DOHH2 (cell line): ENCODE data around the gene HSD3B1.

ENCODE experiments used
- H3F3A ChIP-seq: fragments of 200-600 bp; sonication (generic), shearing (Covaris generic); 2 replicates; pipeline ENCODE4 v1.6.0; 2016; ENCODE audit warnings: antibody characterized with exemption, mild to moderate bottlenecking; ENCODE audit not compliant: control insufficient read depth, insufficient read depth
- H3K27ac ChIP-seq: fragments of 200-600 bp; sonication (generic); 2 replicates; pipeline ENCODE4 v1.5.1; 2014; ENCODE audit warnings: low read depth, mild to moderate bottlenecking, low read length, moderate library complexity
- H3K27me3 ChIP-seq: fragments of 200-600 bp; sonication (generic); 2 replicates; pipeline ENCODE4 v1.6.1; 2014; ENCODE audit warnings: mild to moderate bottlenecking, low read length, mixed read lengths; ENCODE audit not compliant: control insufficient read depth
- H3K36me3 ChIP-seq: fragments of 200-600 bp; sonication (generic); 2 replicates; pipeline ENCODE4 v1.6.1; 2014; ENCODE audit warnings: mild to moderate bottlenecking, low read length, moderate library complexity, mixed read lengths; ENCODE audit not compliant: control insufficient read depth
- H3K4me1 ChIP-seq: fragments of 200-600 bp; sonication (generic); 2 replicates; pipeline ENCODE4 v1.6.1; 2014; ENCODE audit warnings: mild to moderate bottlenecking, low read length, mixed read lengths; ENCODE audit not compliant: control insufficient read depth
- H3K4me2 ChIP-seq: fragments of 200-600 bp; sonication (generic); 2 replicates; pipeline ENCODE4 v1.6.0; 2014; ENCODE audit warnings: mild to moderate bottlenecking, low read length, moderate library complexity
- H3K4me3 ChIP-seq: fragments of 200-600 bp; sonication (generic); 2 replicates; pipeline ENCODE4 v1.5.1; 2014; ENCODE audit warnings: mild to moderate bottlenecking, low read length, mixed read lengths
- H3K79me2 ChIP-seq: fragments of 200-600 bp; sonication (generic); 2 replicates; pipeline ENCODE4 v1.6.1; 2014; ENCODE audit warnings: mild to moderate bottlenecking, low read length, mixed read lengths; ENCODE audit not compliant: control insufficient read depth
- H3K9me2 ChIP-seq: fragments of 200-600 bp; sonication (generic); replicated peaks from 2 replicates; pipeline ENCODE4 v1.6.1; 2014; ENCODE audit warnings: mild to moderate bottlenecking, low read length, mixed read lengths; ENCODE audit not compliant: control insufficient read depth
- H3K9me3 ChIP-seq: fragments of 200-600 bp; sonication (generic); 2 replicates; pipeline ENCODE4 v1.6.1; 2014; ENCODE audit warnings: antibody characterized with exemption, low read length, mixed read lengths; ENCODE audit not compliant: control insufficient read depth, insufficient read depth
- H4K20me1 ChIP-seq: fragments of 200-600 bp; sonication (generic); 2 replicates; pipeline ENCODE4 v1.6.0; 2014; ENCODE audit warnings: low read depth, mild to moderate bottlenecking, antibody characterized with exemption, low read length, moderate library complexity; ENCODE audit not compliant: control insufficient read depth, insufficient read depth
- CTCF ChIP-seq: fragments of 200-600 bp; sonication (generic); IDR thresholded peaks from one replicate; pipeline ENCODE4 v1.5.1; 2014; ENCODE audit warnings: antibody characterized with exemption, mild to moderate bottlenecking, low read depth, low read length; ENCODE audit not compliant: poor library complexity, severe bottlenecking
- EZH2phosphoT487 ChIP-seq: fragments of 200-600 bp; sonication (generic); IDR thresholded peaks from 2 replicates; pipeline ENCODE4 v1.6.1; 2017; ENCODE audit warnings: borderline replicate concordance, mild to moderate bottlenecking, antibody characterized with exemption, low read length, moderate library complexity, mixed read lengths

Gene HSD3B1

GRCh38 chr1:119535381-119535780 lies 28.4 kb downstream of the HSD3B1 start:
- H4K20me1 ChIP-seq = no peaks in the 10 kb centered on the region
- H3K79me2 ChIP-seq = no peaks in the 10 kb centered on the region
- TF ChIP-seq CTCF (no peak), EZH2phosphoT487 (no peak)
- no peaks in the 10 kb centered on the region for H3F3A ChIP-seq
- H3K9me3 ChIP-seq = no peaks in the 10 kb centered on the region; the same call in 1 of the 2 replicates
- no peaks in the 10 kb centered on the region for H3K36me3 ChIP-seq
- no peak overlapping the region for H3K27ac ChIP-seq
- H3K4me1 ChIP-seq = no peaks in the 10 kb centered on the region
- H3K9me2 ChIP-seq = no peaks in the 10 kb centered on the region
- H3K27me3 ChIP-seq = no peaks in the 10 kb centered on the region
- H3K4me2 ChIP-seq = no peak overlapping the region
- no peak overlapping the region for H3K4me3 ChIP-seq

- Histone ChIP-seq H3K4me1 (no peaks in the 10 kb centered on the region), H3K27me3 (no peaks in the 10 kb centered on the region), H3K9me3 (no peaks in the 10 kb centered on the region; the same call in 1 of the 2 replicates), H3K27ac (no peak overlapping the region), H3K9me2 (no peaks in the 10 kb centered on the region), H4K20me1 (no peaks in the 10 kb centered on the region), H3K4me2 (no peak overlapping the region), H3K36me3 (no peaks in the 10 kb centered on the region), H3F3A (no peaks in the 10 kb centered on the region), H3K79me2 (no peaks in the 10 kb centered on the region), H3K4me3 (no peak overlapping the region)
- TF ChIP-seq EZH2phosphoT487 (no peak), CTCF (no peak)
These were observed 31.0 kb downstream of the HSD3B1 start for GRCh38 chr1:119537966-119538365.

GRCh38 chr1:119539636-119540035 lies 32.6 kb downstream of the HSD3B1 start:
- no peaks in the 10 kb centered on the region for H3F3A ChIP-seq
- H3K9me3 ChIP-seq = no peaks in the 10 kb centered on the region
- H4K20me1 ChIP-seq = no peaks in the 10 kb centered on the region
- H3K4me2 ChIP-seq = no peak overlapping the region
- H3K27ac ChIP-seq = no peak overlapping the region
- no peaks in the 10 kb centered on the region for H3K9me2 ChIP-seq
- no peaks in the 10 kb centered on the region for H3K4me1 ChIP-seq
- no peaks in the 10 kb centered on the region for H3K27me3 ChIP-seq
- H3K36me3 ChIP-seq = no peaks in the 10 kb centered on the region
- H3K79me2 ChIP-seq = no peaks in the 10 kb centered on the region
- no peak for TF ChIP-seq EZH2phosphoT487
- TF ChIP-seq CTCF = no peak
- no peak overlapping the region for H3K4me3 ChIP-seq

GRCh38 chr1:119541389-119541788 lies 34.4 kb downstream of the HSD3B1 start:
- H4K20me1 ChIP-seq = no peaks in the 10 kb centered on the region
- H3K36me3 ChIP-seq = no peaks in the 10 kb centered on the region
- no peaks in the 10 kb centered on the region for H3K79me2 ChIP-seq
- no peak for TF ChIP-seq CTCF
- TF ChIP-seq EZH2phosphoT487 = no peak
- no peaks in the 10 kb centered on the region for H3K9me3 ChIP-seq
- H3F3A ChIP-seq = no peaks in the 10 kb centered on the region
- H3K27me3 ChIP-seq = no peaks in the 10 kb centered on the region
- no peak overlapping the region for H3K4me3 ChIP-seq
- H3K4me1 ChIP-seq = no peaks in the 10 kb centered on the region
- H3K27ac ChIP-seq = no peak overlapping the region
- no peaks in the 10 kb centered on the region for H3K9me2 ChIP-seq
- H3K4me2 ChIP-seq = no peak overlapping the region
